HCT116 (cell line): ENCODE data around the gene TRIB2. TPM values are rescaled to one million over a fixed set of nuclear protein-coding genes. Genes with fewer than 3 reads are reported as not detected.

ENCODE experiments used
- ATAC-seq: fragments of 200-7000 bp; cut with Tn5 transposase; 2 replicates; pipeline ENCODE4 v1.9.1; 2020; ENCODE audit warnings: mild to moderate bottlenecking, moderate library complexity
- BruUV-seq: library from RNA; stranded (reverse); fragments of 400-500 nt; replicated peaks from 2 replicates; lab custom pipeline; 2021; lab: Mats Ljungman, UMichigan
- CTCF ChIA-PET: fragments of 300-600 bp; sonication (Branson Sonifier 250); formaldehyde crosslinking; loops from one replicate; lab custom pipeline; 2021; ENCODE audit warnings: antibody characterized with exemption; lab: Charles Lee
- POLR2A ChIA-PET: fragments of 300-600, 350-600 bp; sonication (Branson Sonifier 250); formaldehyde crosslinking; loops from one replicate; lab custom pipeline; 2021; ENCODE audit warnings: antibody characterized with exemption; lab: Charles Lee
- RAD21 ChIA-PET, 2 experiments: fragments of 300-600 bp; sonication (Branson Sonifier 250); formaldehyde crosslinking; loops; one replicate each; lab custom pipeline; 2023; ENCODE audit warnings: low total read pairs in 2 of 2; ENCODE audit not compliant: uncharacterized antibody in 2 of 2, unreplicated experiment in 2 of 2, low non-redundant PET in 1 of 2; lab: Charles Lee
- DNase-seq: peaks from one replicate; pipeline ENCODE4 v3.0.0-alpha.2; 2010; ENCODE audit warnings: low read depth, low spot score
- H2AFZ ChIP-seq: fragments of 200-600 bp; shearing (Covaris generic), sonication (generic); 2 replicates; pipeline ENCODE4 v1.6.1; 2017; ENCODE audit warnings: low read depth, mixed run types, mixed read lengths, antibody characterized with exemption, low read length; ENCODE audit not compliant: poor library complexity, severe bottlenecking
- H3K27ac ChIP-seq: 2 replicates; pipeline ENCODE4 v1.5.1; 2012; ENCODE audit warnings: low read depth, low read length
- H3K27me3 ChIP-seq: fragments of 200-600 bp; sonication (generic); 2 replicates; pipeline ENCODE4 v1.6.1; 2016; ENCODE audit warnings: mixed run types, low read length, mixed read lengths; ENCODE audit not compliant: insufficient read depth
- H3K36me3 ChIP-seq, 2 experiments: fragments of 200-500 bp in 1 of 2; fragments of 200-600 bp in 1 of 2; sonication (Bioruptor generic) in 1 of 2; sonication (generic) in 1 of 2; 2 replicates each; pipeline versions ENCODE4 v1.5.1 to v1.6.1; 2014 to 2016; ENCODE audit warnings: low read length in 2 of 2, inconsistent platforms in 1 of 2, mixed read lengths in 1 of 2, mixed run types in 1 of 2; ENCODE audit not compliant: insufficient read depth in 2 of 2, control insufficient read depth in 1 of 2
- H3K4me1 ChIP-seq, 2 experiments: fragments of 200-600 bp in 1 of 2; sonication (generic) in 1 of 2; 2 replicates each; pipeline versions ENCODE4 v1.5.1 to v1.6.1; 2012 to 2017; ENCODE audit warnings: low read length in 2 of 2, inconsistent platforms in 1 of 2, mild to moderate bottlenecking in 1 of 2, mixed read lengths in 1 of 2, mixed run types in 1 of 2, moderate library complexity in 1 of 2; ENCODE audit not compliant: insufficient read depth in 2 of 2, control insufficient read depth in 1 of 2
- H3K4me2 ChIP-seq: fragments of 200-600 bp; sonication (generic); 2 replicates; pipeline ENCODE4 v1.6.1; 2017; ENCODE audit warnings: mixed run types, low read length, mixed read lengths
- H3K4me3 ChIP-seq, 2 experiments: fragments of 200-600 bp in 1 of 2; sonication (generic) in 1 of 2; replicated peaks in 1 of 2; 2 replicates each; pipeline ENCODE4 v1.5.1; 2011 to 2016; ENCODE audit warnings: low read length in 2 of 2, control low read depth in 1 of 2, low read depth in 1 of 2, mild to moderate bottlenecking in 1 of 2, mixed read lengths in 1 of 2, mixed run types in 1 of 2
- H3K79me2 ChIP-seq: fragments of 200-600 bp; sonication (generic); 2 replicates; pipeline ENCODE4 v1.6.1; 2017; ENCODE audit warnings: mild to moderate bottlenecking, mixed run types, low read length, moderate library complexity, mixed read lengths; ENCODE audit not compliant: insufficient read depth
- H3K9ac ChIP-seq: fragments of 200-600 bp; sonication (generic); 2 replicates; pipeline ENCODE4 v1.6.1; 2016; ENCODE audit warnings: low read length, mixed read lengths
- H3K9me2 ChIP-seq: fragments of 200-600 bp; sonication (generic), shearing (Covaris generic); 2 replicates; pipeline ENCODE4 v1.6.1; 2017; ENCODE audit warnings: mixed run types, mild to moderate bottlenecking, moderate library complexity; ENCODE audit not compliant: insufficient read depth
- H3K9me3 ChIP-seq, 2 experiments: fragments of 200-500 bp in 1 of 2; fragments of 200-600 bp in 1 of 2; sonication (Bioruptor generic) in 1 of 2; sonication (generic) in 1 of 2; 2 replicates each; pipeline ENCODE4 v1.6.1; 2014 to 2017; ENCODE audit warnings: low read length in 2 of 2, mixed read lengths in 2 of 2, inconsistent platforms in 1 of 2, low read depth in 1 of 2, mild to moderate bottlenecking in 1 of 2, mixed run types in 1 of 2, moderate library complexity in 1 of 2; ENCODE audit not compliant: control insufficient read depth in 1 of 2, insufficient read depth in 1 of 2
- H4K20me1 ChIP-seq: fragments of 200-600 bp; sonication (generic), shearing (Covaris generic); 2 replicates; pipeline ENCODE4 v1.6.1; 2017; ENCODE audit warnings: mixed run types, mild to moderate bottlenecking, moderate library complexity; ENCODE audit not compliant: insufficient read depth
- CEBPB ChIP-seq: IDR thresholded peaks from 2 replicates; pipeline ENCODE4 v1.6.1; 2012; ENCODE audit warnings: low read depth
- ELF1 ChIP-seq: IDR thresholded peaks from 2 replicates; pipeline ENCODE4 v1.6.1; 2012; ENCODE audit warnings: low read depth, borderline replicate concordance
- EZH2 ChIP-seq: fragments of 200-600 bp; sonication (generic); IDR thresholded peaks from 2 replicates; pipeline ENCODE4 v1.6.1; 2017; ENCODE audit warnings: antibody characterized with exemption, mixed run types
- EZH2phosphoT487 ChIP-seq: fragments of 200-600 bp; IDR thresholded peaks from 2 replicates; pipeline ENCODE4 v1.6.1; 2018; ENCODE audit warnings: antibody characterized with exemption, borderline replicate concordance
- SIN3A ChIP-seq: IDR thresholded peaks from 2 replicates; pipeline ENCODE4 v1.6.1; 2012; ENCODE audit warnings: low read depth
- SP1 ChIP-seq: IDR thresholded peaks from 2 replicates; pipeline ENCODE4 v1.6.1; 2012; ENCODE audit warnings: low read depth
- SRF ChIP-seq: IDR thresholded peaks from 2 replicates; pipeline ENCODE4 v1.6.1; 2012; ENCODE audit warnings: low read depth
- TCF7L2 ChIP-seq: IDR thresholded peaks from 2 replicates; pipeline ENCODE4 v1.7.0; 2011; ENCODE audit warnings: borderline replicate concordance, inconsistent platforms; ENCODE audit not compliant: insufficient read depth, insufficient read length; ENCODE audit errors: extremely low read depth
- YY1 ChIP-seq: IDR thresholded peaks from 2 replicates; pipeline ENCODE4 v1.6.1; 2011; ENCODE audit warnings: low read length, low read depth, moderate library complexity, mild to moderate bottlenecking; ENCODE audit not compliant: insufficient replicate concordance; ENCODE audit errors: extremely low read depth
- ZFX ChIP-seq: fragments of 450-650 bp; IDR thresholded peaks from 2 replicates; pipeline ENCODE4 v1.6.1; 2017
- ZNF274 ChIP-seq: fragments of 200-500 bp; sonication (Bioruptor generic); IDR thresholded peaks from 2 replicates; pipeline ENCODE4 v1.6.1; 2014; ENCODE audit warnings: mild to moderate bottlenecking, low read depth, low read length, inconsistent platforms
- intact Hi-C: fragments of 100-400 bp; cut with micrococcal nuclease; formaldehyde crosslinking; loops from 2 replicates; pipeline ENCODE4 v1.10.0; 2022
- total RNA-seq: library from RNA; stranded (reverse); gene quantifications from one replicate; pipeline ENCODE4 v1.2.1, GENCODE V29; 2021; ENCODE audit not compliant: unreplicated experiment
- TF ChIP-seq, protein P1 (sequence below): IDR thresholded peaks from 2 replicates; pipeline ENCODE4 v1.6.1; 2012; ENCODE audit warnings: low read depth
- TF ChIP-seq, protein P2 (sequence below): IDR thresholded peaks from 2 replicates; pipeline ENCODE4 v1.6.1; 2012
- TF ChIP-seq, protein P3 (sequence below): IDR thresholded peaks from 2 replicates; pipeline ENCODE4 v1.6.1; 2012

The TRIB2 gene
- total RNA-seq, 1 experiment from 2014 or later, result 12.4 TPM

DNA sequence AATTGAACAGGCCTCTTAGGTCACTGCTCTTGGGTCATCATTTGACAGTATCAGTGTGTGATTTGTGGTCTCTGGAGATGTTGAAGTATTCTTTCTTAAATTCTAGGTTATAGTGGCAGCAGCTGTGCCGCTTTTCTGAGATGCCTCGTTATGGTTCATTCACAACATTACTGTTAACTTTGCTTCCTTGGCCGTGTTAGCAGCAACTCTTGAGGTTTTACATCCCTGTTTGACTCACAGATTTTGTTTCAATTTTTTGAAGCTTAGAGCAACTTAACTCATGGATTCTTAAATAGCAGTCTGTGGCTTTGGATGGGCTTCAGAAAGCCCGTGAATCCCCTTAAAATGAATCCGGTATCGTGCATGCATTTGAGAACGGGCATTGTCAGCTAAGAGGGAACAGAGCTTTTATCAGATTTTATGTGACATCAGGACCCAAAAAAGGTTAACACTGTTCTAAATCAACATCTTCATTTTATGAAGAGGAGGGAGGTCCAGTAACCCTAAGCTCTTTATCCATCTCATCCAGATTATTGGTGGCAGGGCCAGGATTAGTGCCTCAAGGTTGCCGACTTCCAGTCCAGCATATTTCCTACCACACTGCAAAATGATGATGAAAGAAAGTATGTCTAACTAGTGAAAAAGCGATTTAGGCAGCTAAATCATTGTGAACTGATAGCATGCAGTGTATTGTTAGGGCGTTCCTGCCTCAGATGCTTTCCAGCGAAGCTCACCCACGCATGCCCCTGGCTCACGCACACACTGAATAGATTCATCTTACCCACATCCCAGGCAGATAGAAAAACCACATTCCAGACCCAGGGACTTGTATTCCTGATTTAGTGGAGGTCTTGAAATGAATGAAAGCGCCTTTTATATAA is 5.1 kb downstream of the TRIB2 start:
- TF ChIP-seq EZH2phosphoT487, result no peak
- Histone ChIP-seq H3K4me3 (no peak overlapping the region), H3K4me2 (no peak overlapping the region), H3K36me3 (no peaks in the 10 kb centered on the region), H3K27ac (no peak overlapping the region), H4K20me1 (no peaks in the 10 kb centered on the region), H3K9me2 (no peaks in the 10 kb centered on the region), H3K79me2 (no peaks in the 10 kb centered on the region), H3K4me1 (peaks cover under 1 to 12% of the 10 kb centered on the region in 2 experiments; a peak in 3 of 4 replicates), H3K9me3 (no peaks in the 10 kb centered on the region), H2AFZ (no peak overlapping the region), H3K9ac (no peak overlapping the region), H3K27me3 (no peaks in the 10 kb centered on the region)
- ATAC-seq (no peak), DNase-seq (no peak)
- ChIA-PET CTCF (interaction anchor here (1.3 kb wide), 1 partner anchor 210 kb away, joined by 3 read pairs; no protein-coding TSS in a partner anchor), RAD21 (no interaction called here), POLR2A (no interaction called here)
- intact Hi-C loops, result no loop called here
- BruUV-seq, result no TSS peak

DNA sequence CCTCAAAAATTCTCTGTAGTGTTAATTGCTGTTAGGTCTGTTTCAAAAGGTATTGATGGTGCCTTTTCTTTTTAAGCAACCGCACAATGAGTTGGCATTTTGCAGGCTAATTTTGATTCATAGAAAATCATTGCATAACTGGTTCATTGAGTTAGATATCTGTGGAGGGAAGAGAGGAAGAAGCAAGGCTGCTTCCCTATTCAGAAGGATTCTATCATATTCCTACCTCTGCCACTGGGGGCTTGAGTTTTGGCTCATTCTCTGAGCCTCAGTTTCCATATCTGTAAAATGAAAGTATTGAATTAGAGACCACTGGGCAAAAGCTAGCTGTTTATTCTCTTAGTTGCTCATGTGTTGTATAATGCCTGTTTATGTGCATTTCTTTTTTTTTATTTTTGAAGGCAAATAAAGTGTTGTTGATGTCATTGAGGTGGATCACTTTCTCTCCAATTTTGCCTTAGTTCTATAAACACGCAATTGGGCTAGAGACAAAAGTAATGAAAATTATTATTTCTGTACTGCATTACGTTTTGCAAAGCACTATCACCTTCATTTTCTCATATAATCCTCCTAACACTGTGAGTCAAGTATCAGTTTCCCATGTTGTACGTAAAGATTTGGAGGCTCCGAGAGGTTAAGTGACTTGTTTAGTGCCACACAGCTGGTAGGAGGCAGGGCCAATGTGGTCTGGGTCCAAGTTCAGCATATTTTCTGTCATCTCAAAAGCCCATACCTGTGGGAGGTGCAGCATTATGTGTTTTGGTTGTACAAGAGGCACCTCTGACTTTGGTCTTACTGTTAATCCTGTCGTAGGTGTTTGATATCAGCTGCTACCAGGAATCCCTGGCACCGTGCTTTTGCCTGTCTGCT is 5.9 kb downstream of the TRIB2 start:
- ATAC-seq (no peak), DNase-seq (no peak)
- Histone ChIP-seq H3K27ac (no peak overlapping the region), H4K20me1 (no peaks in the 10 kb centered on the region), H2AFZ (no peak overlapping the region), H3K36me3 (no peaks in the 10 kb centered on the region), H3K4me2 (no peak overlapping the region), H3K4me1 (peaks cover 3 to 17% of the 10 kb centered on the region in 2 experiments), H3K9me3 (no peaks in the 10 kb centered on the region), H3K79me2 (no peaks in the 10 kb centered on the region), H3K4me3 (no peak overlapping the region), H3K9me2 (no peaks in the 10 kb centered on the region), H3K9ac (no peak overlapping the region), H3K27me3 (no peaks in the 10 kb centered on the region)
- ChIA-PET RAD21 (no interaction called here), CTCF (no interaction called here), POLR2A (no interaction called here)
- intact Hi-C loops, result no loop called here
- BruUV-seq, result no TSS peak
- TF ChIP-seq, protein P1, sequence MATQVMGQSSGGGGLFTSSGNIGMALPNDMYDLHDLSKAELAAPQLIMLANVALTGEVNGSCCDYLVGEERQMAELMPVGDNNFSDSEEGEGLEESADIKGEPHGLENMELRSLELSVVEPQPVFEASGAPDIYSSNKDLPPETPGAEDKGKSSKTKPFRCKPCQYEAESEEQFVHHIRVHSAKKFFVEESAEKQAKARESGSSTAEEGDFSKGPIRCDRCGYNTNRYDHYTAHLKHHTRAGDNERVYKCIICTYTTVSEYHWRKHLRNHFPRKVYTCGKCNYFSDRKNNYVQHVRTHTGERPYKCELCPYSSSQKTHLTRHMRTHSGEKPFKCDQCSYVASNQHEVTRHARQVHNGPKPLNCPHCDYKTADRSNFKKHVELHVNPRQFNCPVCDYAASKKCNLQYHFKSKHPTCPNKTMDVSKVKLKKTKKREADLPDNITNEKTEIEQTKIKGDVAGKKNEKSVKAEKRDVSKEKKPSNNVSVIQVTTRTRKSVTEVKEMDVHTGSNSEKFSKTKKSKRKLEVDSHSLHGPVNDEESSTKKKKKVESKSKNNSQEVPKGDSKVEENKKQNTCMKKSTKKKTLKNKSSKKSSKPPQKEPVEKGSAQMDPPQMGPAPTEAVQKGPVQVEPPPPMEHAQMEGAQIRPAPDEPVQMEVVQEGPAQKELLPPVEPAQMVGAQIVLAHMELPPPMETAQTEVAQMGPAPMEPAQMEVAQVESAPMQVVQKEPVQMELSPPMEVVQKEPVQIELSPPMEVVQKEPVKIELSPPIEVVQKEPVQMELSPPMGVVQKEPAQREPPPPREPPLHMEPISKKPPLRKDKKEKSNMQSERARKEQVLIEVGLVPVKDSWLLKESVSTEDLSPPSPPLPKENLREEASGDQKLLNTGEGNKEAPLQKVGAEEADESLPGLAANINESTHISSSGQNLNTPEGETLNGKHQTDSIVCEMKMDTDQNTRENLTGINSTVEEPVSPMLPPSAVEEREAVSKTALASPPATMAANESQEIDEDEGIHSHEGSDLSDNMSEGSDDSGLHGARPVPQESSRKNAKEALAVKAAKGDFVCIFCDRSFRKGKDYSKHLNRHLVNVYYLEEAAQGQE, result no peak
- no peak for TF ChIP-seq ZNF274
- no peak for TF ChIP-seq TCF7L2
- TF ChIP-seq, protein P2, sequence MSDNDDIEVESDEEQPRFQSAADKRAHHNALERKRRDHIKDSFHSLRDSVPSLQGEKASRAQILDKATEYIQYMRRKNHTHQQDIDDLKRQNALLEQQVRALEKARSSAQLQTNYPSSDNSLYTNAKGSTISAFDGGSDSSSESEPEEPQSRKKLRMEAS, result no peak
- no peak for TF ChIP-seq SIN3A
- no peak for TF ChIP-seq SRF
- TF ChIP-seq ELF1, result no peak
- TF ChIP-seq ZFX, result no peak
- TF ChIP-seq EZH2phosphoT487, result no peak
- TF ChIP-seq EZH2, result no peak
- TF ChIP-seq SP1, result no peak
- TF ChIP-seq YY1, result no peak
- TF ChIP-seq CEBPB, result no peak
- TF ChIP-seq, protein P3, sequence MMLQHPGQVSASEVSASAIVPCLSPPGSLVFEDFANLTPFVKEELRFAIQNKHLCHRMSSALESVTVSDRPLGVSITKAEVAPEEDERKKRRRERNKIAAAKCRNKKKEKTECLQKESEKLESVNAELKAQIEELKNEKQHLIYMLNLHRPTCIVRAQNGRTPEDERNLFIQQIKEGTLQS, result no peak
